K562 (cell line): ENCODE data around the gene GRIN1. TPM values are rescaled to one million over a fixed set of nuclear protein-coding genes. Genes with fewer than 3 reads are reported as not detected.

ENCODE experiments used
- ADNP ChIP-seq: fragments of 200-800 bp; sonication (Bioruptor generic); IDR thresholded peaks from 2 replicates; pipeline ENCODE4 v1.6.1; 2016; ENCODE audit warnings: missing genetic modification characterization, missing compliant biosample characterization
- C11orf30 ChIP-seq: fragments of 450-650 bp; IDR thresholded peaks from 2 replicates; pipeline ENCODE4 v1.6.1; 2016; ENCODE audit warnings: low read depth, mild to moderate bottlenecking
- CHD2 ChIP-seq: IDR thresholded peaks from 2 replicates; pipeline ENCODE4 v1.6.1; 2011; ENCODE audit warnings: low read depth, low read length
- FIP1L1 ChIP-seq: fragments of 200-400 bp; formaldehyde crosslinking; IDR thresholded peaks from 2 replicates; pipeline ENCODE4 v1.6.1; 2018; ENCODE audit warnings: mild to moderate bottlenecking, low read depth, low read length; ENCODE audit not compliant: poor library complexity, severe bottlenecking
- MTA1 ChIP-seq: fragments of 450-650 bp; IDR thresholded peaks from 2 replicates; pipeline ENCODE4 v1.6.1; 2017; ENCODE audit warnings: borderline replicate concordance
- RBM34 ChIP-seq: fragments of 200-400 bp; formaldehyde crosslinking; IDR thresholded peaks from 2 replicates; pipeline ENCODE4 v1.6.1; 2018; ENCODE audit warnings: low read length, borderline replicate concordance; ENCODE audit not compliant: insufficient read depth
- ZKSCAN8 ChIP-seq: fragments of 200-800 bp; sonication (Bioruptor generic); IDR thresholded peaks from 2 replicates; pipeline ENCODE4 v1.6.1; 2016; ENCODE audit warnings: missing genetic modification characterization, missing compliant biosample characterization
- ZNF431 ChIP-seq: sonication (generic); formaldehyde crosslinking; IDR thresholded peaks from 2 replicates; pipeline ENCODE4 v1.8.0; 2022; ENCODE audit warnings: mild to moderate bottlenecking, missing genetic modification reagents
- ZNF444 ChIP-seq: fragments of 250-450 bp; sonication (Bioruptor Pico); IDR thresholded peaks from 2 replicates; pipeline ENCODE4 v1.4.0; 2020; ENCODE audit warnings: mild to moderate bottlenecking, moderate library complexity
- ZNF707 ChIP-seq: fragments of 250-450 bp; sonication (Bioruptor Pico); conservative IDR thresholded peaks from 2 replicates; pipeline ENCODE4 v1.8.0; 2022; ENCODE audit warnings: inconsistent platforms, mild to moderate bottlenecking, moderate library complexity
- ZSCAN29 ChIP-seq: fragments of 450-650 bp; IDR thresholded peaks from 2 replicates; pipeline ENCODE4 v1.6.1; 2017
- ZZZ3 ChIP-seq: fragments of 450-650 bp; IDR thresholded peaks from 2 replicates; pipeline ENCODE4 v1.6.1; 2016; ENCODE audit warnings: antibody characterized with exemption, mild to moderate bottlenecking, moderate library complexity
- polyA plus RNA-seq, 8 experiments: library from polyadenylated mRNA; depleted of rRNA in 4 of 8; stranded (reverse) in 5 of 8; unstranded in 3 of 8; fragments of >200 nt; fragmentation: Nextera tagmentation in 2 of 8; fragmentation: Illumina TruSeq in 1 of 8; extraction: Ambion mirVana in 2 of 8; extraction: Trizol in 1 of 8; gene quantifications; 2 replicates each; pipeline versions ENCODE4 v1.2.1 to v1.2.3, GENCODE V29; 2011 to 2014; ENCODE audit warnings: inconsistent platforms in 1 of 8, missing spikeins in 1 of 8
- total RNA-seq, 7 experiments: library from RNA; depleted of rRNA in 6 of 7; stranded (reverse); fragments of >200 nt in 6 of 7; fragmentation: Illumina TruSeq in 2 of 7; extraction: Trizol in 2 of 7; gene quantifications; 2 replicates each; pipeline versions ENCODE4 v1.2.1 to v1.2.3, GENCODE V29; 2011 to 2021; ENCODE audit warnings: low replicate concordance in 1 of 7
- TF ChIP-seq, protein P1 (sequence below): fragments of 250-450 bp; sonication (Bioruptor Pico); IDR thresholded peaks from 2 replicates; pipeline ENCODE4 v1.4.0; 2020
- TF ChIP-seq, protein P2 (sequence below), 2 experiments: fragments of 450-650 bp; IDR thresholded peaks; 2 replicates each; pipeline ENCODE4 v1.6.1; 2016; ENCODE audit warnings: mild to moderate bottlenecking in 2 of 2, borderline replicate concordance in 1 of 2, low read depth in 1 of 2, moderate library complexity in 1 of 2
- TF ChIP-seq, protein P3 (sequence below): conservative IDR thresholded peaks from 2 replicates; pipeline ENCODE4 v1.6.1; 2011; ENCODE audit warnings: low read depth, mild to moderate bottlenecking, low read length; ENCODE audit not compliant: control insufficient read depth

The GRIN1 gene
- total and polyA plus RNA-seq, 9 of the 15 experiments (the other 6 are each of a cell fraction or from before 2014, with no cell fraction given): 0.03 to 0.35 (median 0.16) TPM; not detected in 6

DNA sequence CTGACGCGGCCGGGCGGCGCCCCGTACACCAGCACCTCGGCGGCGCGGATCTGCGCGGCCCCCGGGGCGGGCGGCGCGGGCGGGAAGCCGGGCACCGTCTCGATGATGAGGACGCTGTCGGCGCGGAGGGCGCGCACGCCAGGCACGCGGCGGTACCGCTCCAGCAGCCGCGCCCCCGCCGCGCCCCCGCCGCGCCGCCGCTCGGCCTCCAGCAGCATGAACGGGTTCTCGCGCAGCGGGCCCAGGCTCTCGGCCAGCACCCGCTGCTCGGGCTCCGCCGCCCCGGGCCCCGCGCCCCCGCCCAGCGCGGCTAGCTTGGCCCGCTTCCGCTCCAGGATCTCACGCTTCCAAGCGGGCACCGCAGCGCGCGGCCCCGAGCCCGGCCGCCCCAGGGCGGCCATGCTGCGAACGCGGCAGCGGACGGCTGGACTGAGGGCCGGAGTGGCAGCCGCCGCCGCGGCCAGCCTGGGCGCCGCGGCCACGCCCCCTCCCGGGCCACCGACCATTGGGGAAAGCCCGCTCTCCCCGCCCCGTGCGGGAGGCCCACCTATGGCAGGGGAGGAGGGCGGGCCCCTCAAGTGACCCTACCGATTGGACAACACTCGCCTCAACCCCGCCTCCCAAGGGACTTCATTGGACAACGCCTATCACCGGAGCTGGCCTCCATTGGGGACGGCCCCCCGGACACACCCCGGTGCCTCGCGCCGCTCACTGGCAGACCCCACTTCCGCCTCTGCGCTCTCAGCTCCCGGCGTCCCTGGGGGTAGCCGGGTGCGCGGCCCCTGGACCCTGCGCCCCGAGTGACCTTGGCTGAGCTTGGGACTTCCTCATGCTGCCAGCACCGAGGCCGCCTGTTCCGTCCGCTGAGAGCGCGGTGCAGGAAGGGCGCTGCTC lies 61.6 kb downstream of the GRIN1 start, which contains the start of gene TPRN (continued):
- TF ChIP-seq, protein P1, sequence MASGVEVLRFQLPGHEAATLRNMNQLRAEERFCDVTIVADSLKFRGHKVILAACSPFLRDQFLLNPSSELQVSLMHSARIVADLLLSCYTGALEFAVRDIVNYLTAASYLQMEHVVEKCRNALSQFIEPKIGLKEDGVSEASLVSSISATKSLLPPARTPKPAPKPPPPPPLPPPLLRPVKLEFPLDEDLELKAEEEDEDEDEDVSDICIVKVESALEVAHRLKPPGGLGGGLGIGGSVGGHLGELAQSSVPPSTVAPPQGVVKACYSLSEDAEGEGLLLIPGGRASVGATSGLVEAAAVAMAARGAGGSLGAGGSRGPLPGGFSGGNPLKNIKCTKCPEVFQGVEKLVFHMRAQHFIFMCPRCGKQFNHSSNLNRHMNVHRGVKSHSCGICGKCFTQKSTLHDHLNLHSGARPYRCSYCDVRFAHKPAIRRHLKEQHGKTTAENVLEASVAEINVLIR (CRISPR knock-in tag): no peak
- TF ChIP-seq ZKSCAN8 (CRISPR knock-in tag) (no peak), ZNF707 (CRISPR knock-in tag) (no peak), C11orf30 (no peak; the same call in 1 of the 2 replicates), RBM34 (no peak), ZNF431 (CRISPR knock-in tag) (no peak), FIP1L1 (no peak), MTA1 (no peak), ZZZ3 (no peak), ZNF444 (CRISPR knock-in tag) (no peak), CHD2 (peak; percentile 84), ZSCAN29 (no peak), ADNP (no peak)
- TF ChIP-seq, protein P2, sequence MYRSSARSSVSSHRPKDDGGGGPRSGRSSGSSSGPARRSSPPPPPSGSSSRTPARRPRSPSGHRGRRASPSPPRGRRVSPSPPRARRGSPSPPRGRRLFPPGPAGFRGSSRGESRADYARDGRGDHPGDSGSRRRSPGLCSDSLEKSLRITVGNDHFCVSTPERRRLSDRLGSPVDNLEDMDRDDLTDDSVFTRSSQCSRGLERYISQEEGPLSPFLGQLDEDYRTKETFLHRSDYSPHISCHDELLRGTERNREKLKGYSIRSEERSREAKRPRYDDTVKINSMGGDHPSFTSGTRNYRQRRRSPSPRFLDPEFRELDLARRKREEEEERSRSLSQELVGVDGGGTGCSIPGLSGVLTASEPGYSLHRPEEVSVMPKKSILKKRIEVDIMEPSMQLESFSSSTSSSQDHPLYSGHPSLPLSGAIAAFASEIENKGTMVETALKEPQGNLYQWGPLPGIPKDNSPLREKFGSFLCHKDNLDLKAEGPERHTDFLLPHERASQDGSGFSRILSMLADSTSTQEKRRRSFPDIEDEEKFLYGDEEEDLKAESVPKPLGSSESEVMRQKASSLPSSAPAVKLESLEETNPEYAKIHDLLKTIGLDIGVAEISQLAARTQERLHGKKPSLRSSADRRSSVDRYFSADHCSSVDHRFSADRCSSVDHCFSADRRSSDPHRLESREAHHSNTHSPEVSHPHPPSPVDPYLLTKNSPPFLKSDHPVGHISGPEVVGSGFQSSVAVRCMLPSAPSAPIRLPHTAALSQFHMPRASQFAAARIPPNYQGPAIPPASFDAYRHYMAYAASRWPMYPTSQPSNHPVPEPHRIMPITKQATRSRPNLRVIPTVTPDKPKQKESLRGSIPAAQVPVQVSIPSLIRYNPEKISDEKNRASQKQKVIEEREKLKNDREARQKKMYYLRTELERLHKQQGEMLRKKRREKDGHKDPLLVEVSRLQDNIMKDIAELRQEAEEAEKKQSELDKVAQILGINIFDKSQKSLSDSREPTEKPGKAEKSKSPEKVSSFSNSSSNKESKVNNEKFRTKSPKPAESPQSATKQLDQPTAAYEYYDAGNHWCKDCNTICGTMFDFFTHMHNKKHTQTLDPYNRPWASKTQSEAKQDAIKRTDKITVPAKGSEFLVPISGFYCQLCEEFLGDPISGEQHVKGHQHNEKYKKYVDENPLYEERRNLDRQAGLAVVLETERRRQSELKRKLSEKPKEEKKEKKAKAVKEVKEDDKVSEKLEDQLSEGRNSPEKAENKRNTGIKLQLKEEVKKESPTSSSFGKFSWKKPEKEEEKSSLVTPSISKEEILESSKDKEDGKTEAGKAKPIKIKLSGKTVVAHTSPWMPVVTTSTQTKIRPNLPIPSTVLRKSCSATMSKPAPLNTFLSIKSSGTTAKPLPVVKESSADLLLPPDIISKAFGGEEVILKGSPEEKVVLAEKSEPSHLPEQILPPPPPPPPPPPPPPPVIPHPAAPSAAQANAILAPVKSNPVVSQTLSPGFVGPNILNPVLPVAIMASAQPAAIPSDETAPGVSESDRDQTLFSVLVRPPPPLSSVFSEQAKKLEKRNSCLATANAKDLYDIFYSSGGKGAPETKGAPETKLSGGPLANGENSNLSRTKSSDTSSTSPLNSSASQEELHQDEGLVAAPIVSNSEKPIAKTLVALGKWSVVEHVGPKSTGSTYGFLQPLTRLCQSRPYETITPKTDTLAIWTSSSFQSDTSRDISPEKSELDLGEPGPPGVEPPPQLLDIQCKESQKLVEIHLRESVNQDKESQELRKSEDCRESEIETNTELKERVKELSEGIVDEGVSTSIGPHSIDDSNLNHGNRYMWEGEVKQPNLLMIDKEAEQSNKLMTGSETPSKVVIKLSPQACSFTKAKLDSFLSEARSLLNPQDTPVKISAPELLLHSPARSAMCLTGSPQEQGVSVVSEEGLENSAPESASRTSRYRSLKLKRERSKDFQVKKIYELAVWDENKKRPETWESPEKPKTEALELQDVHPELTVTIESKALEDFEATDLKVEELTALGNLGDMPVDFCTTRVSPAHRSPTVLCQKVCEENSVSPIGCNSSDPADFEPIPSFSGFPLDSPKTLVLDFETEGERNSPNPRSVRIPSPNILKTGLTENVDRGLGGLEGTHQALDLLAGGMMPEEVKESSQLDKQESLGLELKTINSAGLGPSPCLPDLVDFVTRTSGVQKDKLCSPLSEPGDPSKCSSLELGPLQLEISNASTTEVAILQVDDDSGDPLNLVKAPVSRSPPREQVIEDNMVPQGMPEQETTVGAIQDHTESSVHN (IDR thresholded peaks at IDR 0.05; ENCODE audit: borderline replicate concordance in 1 of 2, low read depth in 1 of 2): no peak
- TF ChIP-seq, protein P3, sequence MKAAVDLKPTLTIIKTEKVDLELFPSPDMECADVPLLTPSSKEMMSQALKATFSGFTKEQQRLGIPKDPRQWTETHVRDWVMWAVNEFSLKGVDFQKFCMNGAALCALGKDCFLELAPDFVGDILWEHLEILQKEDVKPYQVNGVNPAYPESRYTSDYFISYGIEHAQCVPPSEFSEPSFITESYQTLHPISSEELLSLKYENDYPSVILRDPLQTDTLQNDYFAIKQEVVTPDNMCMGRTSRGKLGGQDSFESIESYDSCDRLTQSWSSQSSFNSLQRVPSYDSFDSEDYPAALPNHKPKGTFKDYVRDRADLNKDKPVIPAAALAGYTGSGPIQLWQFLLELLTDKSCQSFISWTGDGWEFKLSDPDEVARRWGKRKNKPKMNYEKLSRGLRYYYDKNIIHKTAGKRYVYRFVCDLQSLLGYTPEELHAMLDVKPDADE: peak; percentile 90
